SK-N-SH (cell line): ENCODE measurements around the gene CCDC149.
A peak's percentile ranks its signal among the peaks of the same experiment; 100 is the strongest.

Source experiments
- CTCF ChIP-seq: fragments of 200-600 bp; sonication (generic); IDR thresholded peaks from 2 replicates; pipeline ENCODE4 v1.6.1; 2017; ENCODE audit warnings: antibody characterized with exemption, mild to moderate bottlenecking, moderate library complexity
- IRF3 ChIP-seq: fragments of 150-350 bp; IDR thresholded peaks from 2 replicates; pipeline ENCODE4 v1.6.1; 2016; ENCODE audit warnings: mild to moderate bottlenecking, low read depth, low read length
- JUND ChIP-seq: IDR thresholded peaks from 2 replicates; pipeline ENCODE4 v1.4.0; 2012
- POLR2AphosphoS5 ChIP-seq: IDR thresholded peaks from 2 replicates; pipeline ENCODE4 v1.6.1; 2012; ENCODE audit warnings: low read depth, low read length
- REST ChIP-seq: IDR thresholded peaks from 2 replicates; pipeline ENCODE4 v1.6.1; 2012; ENCODE audit warnings: mild to moderate bottlenecking, low read depth, low read length, moderate library complexity
- TCF12 ChIP-seq: IDR thresholded peaks from 2 replicates; pipeline ENCODE4 v1.4.0; 2012

GRCh38 chr4:24856586-24856985 lies 56.3 kb downstream of the CCDC149 start:
- no peak for TF ChIP-seq CTCF
- TF ChIP-seq TCF12 = peak; percentile 42; the same call in 1 of the 2 replicates
- TF ChIP-seq IRF3 = no peak
- no peak for TF ChIP-seq REST
- peak; percentile 45 for TF ChIP-seq JUND
- no peak for TF ChIP-seq POLR2AphosphoS5
